ENCODE data around the gene ASB1.

Gene ASB1

GRCh38 chr2:238431456-238431855 is 4.7 kb downstream of the ASB1 start:
- ChIA-PET CTCF (no interaction called here), POLR2A (no interaction called here)
- DNase-seq (ENCODE audit: extremely low spot score): no peak
- TF ChIP-seq ARNT (IDR thresholded peaks at IDR 0.05) (no peak), NFRKB (IDR thresholded peaks at IDR 0.05) (no peak), BHLHE40 (IDR thresholded peaks at IDR 0.05; ENCODE audit: borderline replicate concordance) (no peak), FOXK2 (IDR thresholded peaks at IDR 0.05) (no peak), L3MBTL2 (conservative IDR thresholded peaks at IDR 0.05) (no peak), FOXM1 (IDR thresholded peaks at IDR 0.05; ENCODE audit: borderline replicate concordance) (no peak), HDGF (IDR thresholded peaks at IDR 0.05; ENCODE audit: borderline replicate concordance) (no peak), ELF4 (IDR thresholded peaks at IDR 0.05) (no peak), CTBP1 (IDR thresholded peaks at IDR 0.05; ENCODE audit: borderline replicate concordance) (no peak), TARDBP (IDR thresholded peaks at IDR 0.05) (no peak), LEF1 (IDR thresholded peaks at IDR 0.05; ENCODE audit: borderline replicate concordance) (no peak), ZNF384 (IDR thresholded peaks at IDR 0.05) (no peak), SP1 (IDR thresholded peaks at IDR 0.05) (no peak), SUZ12 (IDR thresholded peaks at IDR 0.05) (no peak), FOXA1 (IDR thresholded peaks at IDR 0.05) (no peak)
- TF ChIP-seq, protein P1, sequence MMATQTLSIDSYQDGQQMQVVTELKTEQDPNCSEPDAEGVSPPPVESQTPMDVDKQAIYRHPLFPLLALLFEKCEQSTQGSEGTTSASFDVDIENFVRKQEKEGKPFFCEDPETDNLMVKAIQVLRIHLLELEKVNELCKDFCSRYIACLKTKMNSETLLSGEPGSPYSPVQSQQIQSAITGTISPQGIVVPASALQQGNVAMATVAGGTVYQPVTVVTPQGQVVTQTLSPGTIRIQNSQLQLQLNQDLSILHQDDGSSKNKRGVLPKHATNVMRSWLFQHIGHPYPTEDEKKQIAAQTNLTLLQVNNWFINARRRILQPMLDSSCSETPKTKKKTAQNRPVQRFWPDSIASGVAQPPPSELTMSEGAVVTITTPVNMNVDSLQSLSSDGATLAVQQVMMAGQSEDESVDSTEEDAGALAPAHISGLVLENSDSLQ (IDR thresholded peaks at IDR 0.05): no peak

DNA sequence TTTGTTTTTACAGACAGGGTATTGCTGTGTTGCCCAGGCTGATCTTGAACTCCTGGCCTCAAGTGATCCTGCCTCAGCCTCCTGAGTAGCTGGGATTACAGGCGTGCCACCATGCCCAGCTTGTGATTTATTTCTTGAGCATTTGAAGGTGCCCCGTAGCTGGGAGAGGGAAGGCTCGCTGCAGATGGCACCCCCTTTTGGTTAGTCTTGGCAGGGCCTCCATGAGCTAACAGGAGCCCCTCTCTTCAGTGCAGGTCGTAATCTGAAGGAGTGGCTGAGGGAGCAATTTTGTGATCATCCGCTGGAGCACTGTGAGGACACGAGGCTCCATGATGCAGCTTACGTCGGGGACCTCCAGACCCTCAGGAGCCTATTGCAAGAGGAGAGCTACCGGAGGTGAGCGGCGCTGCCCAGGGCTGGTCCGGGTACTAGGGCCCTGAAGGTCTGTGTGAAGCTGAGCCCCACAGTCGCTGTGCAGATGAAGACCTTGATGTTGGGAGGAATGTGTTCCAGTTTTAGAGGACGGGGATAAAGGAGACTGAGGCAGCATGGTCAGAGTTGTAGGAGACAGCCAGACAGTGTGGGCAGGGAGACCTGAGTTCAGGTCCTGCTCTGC is 6.7 kb downstream of the ASB1 start:
- no peak for TF ChIP-seq NFRKB (IDR thresholded peaks at IDR 0.05)
- TF ChIP-seq ZNF384 (IDR thresholded peaks at IDR 0.05): no peak
- ChIA-PET CTCF (no interaction called here), POLR2A (no interaction called here)
- no peak for DNase-seq (ENCODE audit: extremely low spot score)

- CTCF ChIA-PET: no interaction called here
Measured at GRCh38 chr2:238433941-238434845, 7.5 kb downstream of the ASB1 start.

DNA sequence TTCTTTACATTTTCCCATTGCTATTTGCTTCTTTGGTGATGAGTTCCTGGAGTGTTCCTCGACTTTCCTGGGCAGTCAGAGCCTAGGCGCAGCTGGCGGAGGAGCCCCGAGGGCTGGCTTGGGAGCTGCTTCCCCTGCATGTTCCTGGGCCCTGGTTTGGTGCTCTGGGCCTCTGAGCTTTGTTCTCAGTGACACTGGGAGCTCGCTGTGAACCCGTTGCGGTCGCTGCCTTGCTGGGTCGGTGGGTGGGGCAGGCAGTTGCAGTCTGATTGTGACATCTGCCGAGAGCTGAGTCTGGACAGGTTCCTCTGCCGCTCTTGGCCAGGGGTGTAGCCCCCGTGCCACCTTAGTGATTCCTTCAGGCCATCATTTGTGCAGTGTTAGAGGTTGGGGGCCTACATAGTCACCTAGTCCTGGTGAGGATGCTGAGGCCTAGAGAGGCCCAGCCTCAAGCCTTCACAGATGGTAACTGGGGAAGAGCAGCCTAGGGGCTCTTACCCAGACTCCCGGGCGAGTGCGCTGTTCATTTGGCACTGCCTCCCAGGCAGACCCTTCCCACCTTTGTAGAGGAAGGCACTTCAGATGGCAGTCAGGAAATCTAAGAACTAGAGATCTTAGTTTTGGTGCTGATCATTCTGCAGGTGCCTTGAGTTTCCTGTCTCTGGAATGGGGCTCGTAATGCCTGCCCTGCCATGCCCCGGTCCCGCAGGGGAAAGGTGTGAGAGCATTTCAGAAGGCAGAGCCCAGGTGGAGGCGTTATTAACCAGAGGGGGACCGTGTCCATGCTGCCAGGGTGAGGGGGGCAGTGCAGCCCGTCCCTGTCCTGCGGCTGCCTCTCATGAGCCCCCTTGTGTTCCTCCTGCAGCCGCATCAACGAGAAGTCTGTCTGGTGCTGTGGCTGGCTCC is 8.4 kb downstream of the ASB1 start:
- ChIA-PET CTCF (no interaction called here), POLR2A (no interaction called here)
- DNase-seq (ENCODE audit: extremely low spot score): no peak
- TF ChIP-seq HDGF (IDR thresholded peaks at IDR 0.05; ENCODE audit: borderline replicate concordance): no peak
- no peak for TF ChIP-seq ELF4 (IDR thresholded peaks at IDR 0.05)
- no peak for TF ChIP-seq FOXK2 (IDR thresholded peaks at IDR 0.05)
- TF ChIP-seq FOXM1 (IDR thresholded peaks at IDR 0.05; ENCODE audit: borderline replicate concordance): no peak
- TF ChIP-seq SP1 (IDR thresholded peaks at IDR 0.05): no peak
- TF ChIP-seq LEF1 (IDR thresholded peaks at IDR 0.05; ENCODE audit: borderline replicate concordance): no peak
- no peak for TF ChIP-seq BHLHE40 (IDR thresholded peaks at IDR 0.05; ENCODE audit: borderline replicate concordance)
- TF ChIP-seq CTBP1 (IDR thresholded peaks at IDR 0.05; ENCODE audit: borderline replicate concordance): no peak
- no peak for TF ChIP-seq NFRKB (IDR thresholded peaks at IDR 0.05)

More at GRCh38 chr2:238433941-238434845, 7.5 kb downstream of the ASB1 start:
- DNase-seq (ENCODE audit: extremely low spot score): no peak
- TF ChIP-seq FOXK2 (IDR thresholded peaks at IDR 0.05) (no peak), FOXM1 (IDR thresholded peaks at IDR 0.05; ENCODE audit: borderline replicate concordance) (no peak), BHLHE40 (IDR thresholded peaks at IDR 0.05; ENCODE audit: borderline replicate concordance) (no peak), ELF4 (IDR thresholded peaks at IDR 0.05) (no peak), NFRKB (IDR thresholded peaks at IDR 0.05) (no peak), TARDBP (IDR thresholded peaks at IDR 0.05) (no peak), ARNT (IDR thresholded peaks at IDR 0.05) (no peak), HDGF (IDR thresholded peaks at IDR 0.05; ENCODE audit: borderline replicate concordance) (no peak), LEF1 (IDR thresholded peaks at IDR 0.05; ENCODE audit: borderline replicate concordance) (no peak), ZNF384 (IDR thresholded peaks at IDR 0.05) (no peak), SUZ12 (IDR thresholded peaks at IDR 0.05) (no peak), SP1 (IDR thresholded peaks at IDR 0.05) (no peak), L3MBTL2 (conservative IDR thresholded peaks at IDR 0.05) (no peak)
- TF ChIP-seq, protein P1 (IDR thresholded peaks at IDR 0.05): no peak
- POLR2A ChIA-PET: no interaction called here

GRCh38 chr2:238435752-238436096 is 9.0 kb downstream of the ASB1 start:
- no peak for DNase-seq (ENCODE audit: extremely low spot score)
- ChIA-PET CTCF (no interaction called here), POLR2A (no interaction called here)
- TF ChIP-seq ARNT (IDR thresholded peaks at IDR 0.05) (no peak), L3MBTL2 (conservative IDR thresholded peaks at IDR 0.05) (no peak)
